Measurements from ENCODE around the gene BTNL9. TPM values are rescaled to one million over a fixed set of nuclear protein-coding genes. Genes with fewer than 3 reads are reported as not detected.
A peak's percentile ranks its signal among the peaks of the same experiment; 100 is the strongest.

BTNL9 gene
- total RNA-seq, 4 donors from 2014 or later: 9.1 to 30.6 (median 15.0) TPM

DNA sequence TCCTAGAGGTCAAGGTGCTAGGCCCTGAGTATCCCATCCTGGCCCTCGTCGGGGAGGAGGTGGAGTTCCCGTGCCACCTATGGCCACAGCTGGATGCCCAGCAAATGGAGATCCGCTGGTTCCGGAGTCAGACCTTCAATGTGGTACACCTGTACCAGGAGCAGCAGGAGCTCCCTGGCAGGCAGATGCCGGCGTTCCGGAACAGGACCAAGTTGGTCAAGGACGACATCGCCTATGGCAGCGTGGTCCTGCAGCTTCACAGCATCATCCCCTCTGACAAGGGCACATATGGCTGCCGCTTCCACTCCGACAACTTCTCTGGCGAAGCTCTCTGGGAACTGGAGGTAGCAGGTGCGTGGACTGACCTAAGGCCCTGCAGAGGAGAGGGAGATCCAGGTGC lies 7.9 kb downstream of the BTNL9 start:
- Histone ChIP-seq H3K9me3 (no peaks in the 10 kb centered on the region), H3K4me1 (peaks cover 9 to 14% (median 11%) of the 10 kb centered on the region in 4 donors), H3K36me3 (peaks cover 0 to 13% (median 0%) of the 10 kb centered on the region in 4 donors), H3K27me3 (peaks cover 0 to 87% (median 36%) of the 10 kb centered on the region in 4 donors), H3K27ac (replicated peaks in 1 of 4) (no peak overlapping the region), H3K4me3 (no peak overlapping the region)
- 97% methylated on average over 7 of the region's 15 CpGs for WGBS
- peak; percentile 68 for DNase-seq (ENCODE audit: extremely low spot score)
- no peak for TF ChIP-seq POLR2A (IDR thresholded peaks at IDR 0.05; ENCODE audit: low read depth)
- TF ChIP-seq, protein P1, sequence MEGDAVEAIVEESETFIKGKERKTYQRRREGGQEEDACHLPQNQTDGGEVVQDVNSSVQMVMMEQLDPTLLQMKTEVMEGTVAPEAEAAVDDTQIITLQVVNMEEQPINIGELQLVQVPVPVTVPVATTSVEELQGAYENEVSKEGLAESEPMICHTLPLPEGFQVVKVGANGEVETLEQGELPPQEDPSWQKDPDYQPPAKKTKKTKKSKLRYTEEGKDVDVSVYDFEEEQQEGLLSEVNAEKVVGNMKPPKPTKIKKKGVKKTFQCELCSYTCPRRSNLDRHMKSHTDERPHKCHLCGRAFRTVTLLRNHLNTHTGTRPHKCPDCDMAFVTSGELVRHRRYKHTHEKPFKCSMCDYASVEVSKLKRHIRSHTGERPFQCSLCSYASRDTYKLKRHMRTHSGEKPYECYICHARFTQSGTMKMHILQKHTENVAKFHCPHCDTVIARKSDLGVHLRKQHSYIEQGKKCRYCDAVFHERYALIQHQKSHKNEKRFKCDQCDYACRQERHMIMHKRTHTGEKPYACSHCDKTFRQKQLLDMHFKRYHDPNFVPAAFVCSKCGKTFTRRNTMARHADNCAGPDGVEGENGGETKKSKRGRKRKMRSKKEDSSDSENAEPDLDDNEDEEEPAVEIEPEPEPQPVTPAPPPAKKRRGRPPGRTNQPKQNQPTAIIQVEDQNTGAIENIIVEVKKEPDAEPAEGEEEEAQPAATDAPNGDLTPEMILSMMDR (IDR thresholded peaks at IDR 0.05): no peak
- intact Hi-C loops (cut with DNase I): no loop called here

DNA sequence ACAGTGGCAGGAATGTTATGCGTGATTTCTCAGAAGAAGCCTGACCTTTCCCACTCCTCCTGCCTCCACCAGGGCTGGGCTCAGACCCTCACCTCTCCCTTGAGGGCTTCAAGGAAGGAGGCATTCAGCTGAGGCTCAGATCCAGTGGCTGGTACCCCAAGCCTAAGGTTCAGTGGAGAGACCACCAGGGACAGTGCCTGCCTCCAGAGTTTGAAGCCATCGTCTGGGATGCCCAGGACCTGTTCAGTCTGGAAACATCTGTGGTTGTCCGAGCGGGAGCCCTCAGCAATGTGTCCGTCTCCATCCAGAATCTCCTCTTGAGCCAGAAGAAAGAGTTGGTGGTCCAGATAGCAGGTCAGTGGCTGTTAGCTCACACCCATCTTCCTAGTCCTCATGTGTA lies 9.9 kb downstream of the BTNL9 start:
- DNase-seq (ENCODE audit: extremely low spot score): peak; percentile 86
- TF ChIP-seq EP300 (IDR thresholded peaks at IDR 0.05) (no peak), POLR2A (IDR thresholded peaks at IDR 0.05; ENCODE audit: low read depth) (no peak), POLR2AphosphoS5 (IDR thresholded peaks at IDR 0.05) (no peak)
- TF ChIP-seq, protein P1 (IDR thresholded peaks at IDR 0.05): no peak
- intact Hi-C loops (cut with DNase I): loop anchor here (5.0 kb wide), 1 partner anchor 188 kb away; the partner anchor contains the start of gene ZFP62
- Histone ChIP-seq H3K4me3 (no peak overlapping the region), H3K27ac (replicated peaks in 1 of 4) (no peak overlapping the region), H3K36me3 (peaks cover 0 to 13% (median 0%) of the 10 kb centered on the region in 4 donors), H3K27me3 (peaks cover 3 to 97% (median 53%) of the 10 kb centered on the region in 4 donors), H3K4me1 (peaks cover 20 to 26% (median 22%) of the 10 kb centered on the region in 4 donors), H3K9me3 (no peaks in the 10 kb centered on the region)
- 83% methylated on average over 4 of the region's 5 CpGs for WGBS

DNA sequence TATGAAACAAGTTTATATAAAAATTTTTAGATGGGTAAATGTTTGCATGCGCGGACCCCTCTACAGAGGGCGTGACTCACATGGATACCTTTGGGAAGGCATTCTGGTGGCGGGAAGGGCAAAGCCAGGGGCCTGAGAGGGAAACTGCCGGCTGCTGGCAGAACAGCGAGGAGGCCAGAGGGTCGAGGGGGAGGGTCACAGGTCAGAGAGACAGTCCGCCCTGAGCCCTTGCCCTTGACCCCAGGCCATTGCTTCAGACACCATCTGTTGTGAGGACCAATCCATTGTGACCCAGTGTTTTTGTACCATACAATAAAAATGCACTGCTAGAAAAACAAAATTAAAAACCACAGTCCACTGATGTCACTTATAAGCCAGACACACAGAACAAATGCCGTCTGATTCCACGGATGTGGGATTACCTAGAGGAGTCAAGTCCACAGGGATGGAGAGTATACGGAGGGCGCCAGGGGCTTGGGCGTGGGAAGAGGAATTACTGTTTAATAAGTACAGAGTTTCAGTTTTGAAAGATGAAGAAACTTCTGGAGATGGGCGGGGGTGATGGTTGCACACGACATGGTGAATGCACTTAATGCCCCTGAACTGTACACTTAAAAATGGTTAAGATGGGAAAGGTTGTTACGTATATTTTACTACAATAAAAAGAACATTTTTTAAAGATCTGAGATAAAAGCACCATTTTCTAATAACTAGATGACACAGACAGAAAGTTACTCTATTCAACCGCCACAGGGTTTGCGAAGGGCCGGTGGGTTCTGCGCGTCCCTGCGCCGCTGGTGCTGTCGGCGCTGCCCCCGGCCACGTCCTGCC lies 12.0 kb downstream of the BTNL9 start:
- TF ChIP-seq EP300 (IDR thresholded peaks at IDR 0.05) (no peak), POLR2A (IDR thresholded peaks at IDR 0.05; ENCODE audit: low read depth) (no peak), POLR2AphosphoS5 (IDR thresholded peaks at IDR 0.05) (no peak)
- TF ChIP-seq, protein P1 (IDR thresholded peaks at IDR 0.05): no peak
- peaks cover 0 to 16% (median 0%) of the 10 kb centered on the region in 4 donors for H3K36me3 ChIP-seq
- no peaks in the 10 kb centered on the region for H3K9me3 ChIP-seq
- peak overlapping the region; percentile 54 to 68 (median 59) for H3K4me3 ChIP-seq
- no peak for DNase-seq (ENCODE audit: extremely low spot score)
- 32% methylated on average over 18 of the region's 27 CpGs for WGBS
- H3K27me3 ChIP-seq: peaks cover 3 to 96% (median 53%) of the 10 kb centered on the region in 4 donors
- H3K27ac ChIP-seq (replicated peaks in 1 of 4): no peak overlapping the region
- intact Hi-C loops (cut with DNase I): loop anchor here (5.0 kb wide), 1 partner anchor 190 kb away; the partner anchor contains the start of gene ZFP62
- peaks cover 20 to 26% (median 22%) of the 10 kb centered on the region in 4 donors for H3K4me1 ChIP-seq

DNA sequence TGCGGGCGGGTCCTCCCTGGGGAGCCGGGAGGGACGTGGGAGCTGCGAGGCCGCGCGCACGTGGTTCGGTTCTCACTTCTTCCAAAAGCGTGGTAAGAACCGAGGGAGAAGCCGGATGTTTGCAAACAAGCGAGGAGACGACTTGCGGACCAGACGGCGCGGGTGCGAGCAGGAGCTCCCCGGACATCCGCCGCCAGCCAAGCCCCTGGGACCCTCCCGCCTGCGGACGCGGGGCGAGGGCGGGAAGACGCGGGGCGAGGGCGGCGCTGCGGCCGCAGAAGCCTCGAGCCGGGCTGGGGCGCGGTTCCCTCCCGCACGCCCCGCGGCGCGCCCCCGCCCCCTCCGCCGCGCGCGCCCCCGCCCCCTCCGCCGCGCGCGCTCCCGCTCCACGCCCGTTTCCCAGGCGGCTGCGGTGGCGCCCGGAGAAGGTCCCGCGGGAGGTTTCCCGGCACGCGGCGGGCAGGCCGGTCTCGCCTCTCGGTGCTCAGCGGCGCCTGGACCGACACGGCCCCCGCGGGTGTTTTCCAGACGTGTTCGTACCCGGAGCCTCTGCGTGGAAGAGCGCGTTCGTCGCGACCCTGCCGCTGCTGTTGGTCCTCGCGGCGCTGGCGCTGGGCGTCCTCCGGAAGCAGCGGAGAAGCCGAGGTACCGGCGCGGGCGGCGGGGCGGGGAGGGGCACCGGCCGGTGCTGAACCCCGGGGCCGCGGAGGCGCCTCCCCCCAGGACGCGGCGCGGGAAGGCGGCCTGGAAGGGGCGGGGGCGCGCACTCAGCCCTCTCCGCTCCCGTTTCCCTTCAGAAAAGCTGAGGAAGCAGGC lies 12.8 kb downstream of the BTNL9 start:
- H3K36me3 ChIP-seq: peaks cover 0 to 16% (median 0%) of the 10 kb centered on the region in 4 donors
- H3K9me3 ChIP-seq: no peaks in the 10 kb centered on the region
- H3K4me3 ChIP-seq: peak overlapping the region; percentile 54 to 68 (median 59)
- intact Hi-C loops (cut with DNase I): loop anchor here (5.0 kb wide), 1 partner anchor 191 kb away; the partner anchor contains the start of gene ZFP62
- H3K27me3 ChIP-seq: peaks cover 3 to 96% (median 50%) of the 10 kb centered on the region in 4 donors
- no peak for DNase-seq (ENCODE audit: extremely low spot score)
- peak overlapping the region in 3 of 4 donors; percentile 35 to 43 (median 40) for H3K27ac ChIP-seq (replicated peaks in 1 of 4)
- no peak for TF ChIP-seq EP300 (IDR thresholded peaks at IDR 0.05)
- no peak for TF ChIP-seq POLR2A (IDR thresholded peaks at IDR 0.05; ENCODE audit: low read depth)
- TF ChIP-seq, protein P1 (IDR thresholded peaks at IDR 0.05): no peak
- TF ChIP-seq POLR2AphosphoS5 (IDR thresholded peaks at IDR 0.05): no peak
- WGBS: 1% methylated on average over 21 of the region's 120 CpGs
- H3K4me1 ChIP-seq: peaks cover 20 to 26% (median 22%) of the 10 kb centered on the region in 4 donors
